Mesodermal cell (in vitro differentiated cells): Measurements from ENCODE around the gene BOLA2B.
"Not testable (repeated sequence)": the region's sequence is repeated elsewhere in the genome, so short reads cannot be mapped to it uniquely, and the experiment has no call there.

ENCODE experiments used
- H3K27ac ChIP-seq: 2 replicates; pipeline ENCODE4 v1.7.0; 2013; ENCODE audit warnings: mild to moderate bottlenecking, low read depth, low read length, moderate library complexity; ENCODE audit not compliant: severe bottlenecking
- H3K36me3 ChIP-seq: 2 replicates; pipeline ENCODE4 v1.7.1; 2013; ENCODE audit warnings: mild to moderate bottlenecking, low read length, moderate library complexity; ENCODE audit not compliant: control insufficient read depth, insufficient read depth
- H3K4me1 ChIP-seq: one replicate; pipeline ENCODE4 v1.7.1; 2013; ENCODE audit warnings: mild to moderate bottlenecking, low read length; ENCODE audit not compliant: insufficient read depth, control insufficient read depth, poor library complexity, severe bottlenecking
- H3K4me3 ChIP-seq: 2 replicates; pipeline ENCODE4 v1.7.0; 2013; ENCODE audit warnings: low read length, control low read depth, mild to moderate bottlenecking; ENCODE audit not compliant: insufficient read depth, poor library complexity, severe bottlenecking; ENCODE audit errors: extremely low read depth
- H3K9me3 ChIP-seq: 2 replicates; pipeline ENCODE4 v1.7.1; 2013; ENCODE audit warnings: mild to moderate bottlenecking, low read length, moderate library complexity; ENCODE audit not compliant: control insufficient read depth
- WGBS, 2 experiments: methylation state at CpG; one replicate each; pipeline ENCODE4 v1.1.5; 2013; ENCODE audit warnings: missing lambda C conversion rate in 2 of 2; ENCODE audit not compliant: insufficient coverage in 2 of 2; 5-methylcytosine and 5-hydroxymethylcytosine counted together

BOLA2B gene

GRCh38 chr16:30184096-30184890, 9.2 kb downstream of the BOLA2B start:
- 83 to 87% methylated on average over 14 to 15 of the region's 24 CpGs for WGBS, 2 experiments
- no peak overlapping the region for H3K27ac ChIP-seq

DNA sequence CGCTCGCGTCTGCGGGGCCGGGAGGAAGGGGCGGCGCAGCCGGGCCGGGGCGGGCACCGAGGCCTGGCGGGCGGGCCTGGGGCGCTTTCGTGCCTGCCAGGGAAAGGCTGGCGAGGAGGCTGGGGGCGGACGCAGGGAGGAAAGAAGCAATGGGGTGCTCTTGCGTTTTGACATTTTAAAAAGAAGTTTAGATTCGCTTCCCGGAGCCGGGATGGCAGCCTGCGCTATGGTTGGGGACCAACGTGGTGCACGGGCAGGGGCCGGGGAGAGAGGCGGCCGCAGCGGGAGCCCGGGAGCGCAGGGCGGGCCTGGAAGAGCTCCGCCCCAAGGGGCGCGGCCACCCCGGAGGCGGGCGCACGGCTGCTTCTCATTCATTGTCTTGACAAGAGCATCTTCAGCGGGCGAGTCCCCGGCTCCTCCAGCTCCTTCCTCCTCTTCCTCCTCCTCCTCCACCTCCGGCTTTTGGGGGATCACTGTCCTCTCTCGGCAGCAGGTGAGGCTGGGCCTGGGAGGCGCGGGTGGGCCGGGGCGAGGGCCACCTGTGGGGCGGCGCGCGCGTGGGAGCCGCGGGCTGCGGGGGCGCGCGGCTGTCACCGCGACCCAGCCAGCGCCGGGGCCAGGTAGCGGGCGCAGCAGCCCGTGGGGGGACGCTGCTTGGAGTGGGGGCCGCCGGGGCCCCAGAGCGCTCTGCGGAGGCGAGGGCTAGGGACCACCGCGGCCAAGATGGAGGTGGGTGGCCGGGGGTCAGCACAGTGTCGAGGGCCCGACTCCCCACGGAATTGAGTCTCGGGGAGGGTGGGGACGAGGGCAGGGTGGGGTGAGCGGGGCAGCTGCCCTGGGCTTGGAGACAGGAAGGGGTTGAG, 10.0 kb downstream of the BOLA2B start, which contains the start of gene CORO1A:
CORO1A (plus strand) TSS at position 370 of the 863 bp plus-strand sequence. CDS start 1,608 bp downstream, outside the sequence.
- Histone ChIP-seq H3K4me3 (peak within 1 kb of the TSS; percentile 41), H3K4me1 (peaks cover 4% of the 10 kb centered on the region), H3K27ac (no peak within 1 kb of the TSS), H3K9me3 (no peaks in the 10 kb centered on the region), H3K36me3 (no peaks in the 10 kb centered on the region)
- 2 to 6% methylated on average over 51 to 60 of the region's 81 CpGs for WGBS, 2 experiments

More at GRCh38 chr16:30184096-30184890, 9.2 kb downstream of the BOLA2B start:
- Histone ChIP-seq H3K4me1 (peaks cover 4% of the 10 kb centered on the region), H3K4me3 (peak overlapping the region; percentile 41), H3K9me3 (no peaks in the 10 kb centered on the region), H3K36me3 (no peaks in the 10 kb centered on the region)

DNA sequence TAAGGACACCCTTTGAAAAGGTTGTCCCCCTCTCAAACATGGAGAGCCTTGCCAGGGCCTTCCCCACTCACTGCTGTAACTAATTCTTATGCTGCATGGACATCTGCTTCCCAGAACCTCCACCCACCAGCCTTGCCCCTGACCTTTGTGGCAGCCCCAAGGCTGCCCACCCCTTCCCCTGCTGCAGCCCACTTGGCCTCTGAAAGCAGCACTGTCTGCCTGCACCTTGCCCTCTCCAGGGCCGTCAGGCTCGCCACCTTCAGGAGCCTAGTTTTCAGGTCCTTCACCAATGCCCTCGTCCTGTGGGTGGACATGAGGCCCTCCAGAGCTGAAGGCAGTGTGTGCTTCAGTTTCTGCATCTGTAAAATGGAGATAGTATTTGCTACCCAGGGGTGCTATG, 12.7 kb downstream of the BOLA2B start:
- no peak overlapping the region for H3K4me3 ChIP-seq
- H3K36me3 ChIP-seq = no peaks in the 10 kb centered on the region
- no peak overlapping the region for H3K27ac ChIP-seq
- H3K9me3 ChIP-seq = no peaks in the 10 kb centered on the region
- H3K4me1 ChIP-seq = peaks cover 4% of the 10 kb centered on the region
- 81 to 93% methylated on average over 3 of the region's 3 CpGs for WGBS, 2 experiments

DNA sequence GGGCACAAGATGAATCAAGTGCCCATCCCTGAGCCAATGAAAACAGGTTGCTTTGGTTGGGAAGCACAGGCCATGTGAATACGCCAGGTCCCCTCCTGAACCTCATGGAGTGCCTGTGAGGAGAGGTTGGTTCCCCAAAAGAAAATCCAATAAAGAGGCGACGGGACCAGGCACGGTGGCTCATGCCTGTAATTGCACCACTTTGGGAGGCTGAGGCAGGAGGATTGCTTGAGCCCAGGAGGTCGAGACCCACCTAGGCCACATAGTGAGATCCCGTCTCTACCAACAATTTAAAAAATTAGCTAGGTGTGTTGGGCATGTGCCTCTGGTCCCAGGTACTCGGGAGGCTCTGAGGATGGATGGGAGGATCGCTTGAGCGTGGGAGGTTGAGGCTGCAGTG, 13.5 kb downstream of the BOLA2B start:
- Histone ChIP-seq H3K27ac (no peak overlapping the region), H3K4me1 (no peaks in the 10 kb centered on the region), H3K36me3 (no peaks in the 10 kb centered on the region), H3K4me3 (no peak overlapping the region), H3K9me3 (no peaks in the 10 kb centered on the region)
- 86 to 92% methylated on average over 7 to 8 of the region's 9 CpGs for WGBS, 2 experiments

DNA sequence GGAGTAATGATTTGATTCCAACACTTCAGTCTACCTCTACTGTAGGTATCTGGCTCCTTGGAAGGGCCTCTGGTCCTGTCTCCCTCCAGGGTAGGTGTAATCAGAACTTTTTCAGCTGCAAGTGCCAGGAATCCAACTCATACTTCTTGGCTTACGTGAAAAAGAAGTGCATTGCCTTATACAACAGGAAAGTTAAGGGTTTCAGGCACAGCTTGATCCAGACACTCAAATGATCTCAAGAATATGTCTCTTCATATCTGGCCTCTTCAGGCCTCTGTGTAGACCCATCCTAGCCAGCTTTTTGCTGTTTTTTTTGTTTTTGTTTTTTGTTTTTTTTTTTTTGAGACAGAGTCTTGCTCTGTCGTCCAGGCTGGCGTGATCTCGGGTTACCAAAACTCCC, 14.3 kb downstream of the BOLA2B start:
- 79 to 80% methylated on average over 1 of the region's 4 CpGs for WGBS, 2 experiments
- Histone ChIP-seq H3K4me1 (no peaks in the 10 kb centered on the region), H3K4me3 (no peak overlapping the region), H3K9me3 (no peaks in the 10 kb centered on the region), H3K27ac (no peak overlapping the region), H3K36me3 (no peaks in the 10 kb centered on the region)

DNA sequence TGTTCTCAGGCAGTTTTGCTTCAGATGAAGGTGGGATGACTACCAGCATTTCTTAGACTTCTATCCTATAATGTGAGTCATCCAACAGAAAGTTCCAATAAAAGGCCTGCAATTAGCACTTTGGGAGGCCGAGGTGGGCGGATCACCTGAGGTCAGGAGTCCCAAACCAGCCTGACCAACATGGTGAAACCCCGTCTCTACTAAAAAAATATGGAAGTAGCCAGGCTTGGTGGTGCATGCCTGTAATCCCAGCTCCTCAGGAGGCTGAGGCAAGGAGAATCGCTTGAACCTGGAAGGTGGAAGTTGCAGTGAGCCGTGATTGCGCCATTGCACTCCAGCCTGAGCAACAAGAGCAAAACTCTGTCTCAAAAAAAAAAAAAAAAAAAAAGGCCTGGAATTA, 16.6 kb downstream of the BOLA2B start:
- H3K36me3 ChIP-seq, H3K4me3 ChIP-seq, H3K4me1 ChIP-seq, H3K9me3 ChIP-seq, H3K27ac ChIP-seq: not testable (repeated sequence)
- WGBS, 2 experiments = 85 to 90% methylated on average over 3 of the region's 6 CpGs

- 83% methylated on average over 1 of the region's 7 CpGs; no CpG with 5 or more reads in 1 of the 2 experiments for WGBS, 2 experiments
- Histone ChIP-seq H3K27ac (no peak overlapping the region), H3K4me1 (no peaks in the 10 kb centered on the region), H3K4me3 (no peak overlapping the region), H3K9me3 (no peaks in the 10 kb centered on the region), H3K36me3 (no peaks in the 10 kb centered on the region)
Observed at GRCh38 chr16:30173054-30173453, 20.4 kb downstream of the BOLA2B start.

DNA sequence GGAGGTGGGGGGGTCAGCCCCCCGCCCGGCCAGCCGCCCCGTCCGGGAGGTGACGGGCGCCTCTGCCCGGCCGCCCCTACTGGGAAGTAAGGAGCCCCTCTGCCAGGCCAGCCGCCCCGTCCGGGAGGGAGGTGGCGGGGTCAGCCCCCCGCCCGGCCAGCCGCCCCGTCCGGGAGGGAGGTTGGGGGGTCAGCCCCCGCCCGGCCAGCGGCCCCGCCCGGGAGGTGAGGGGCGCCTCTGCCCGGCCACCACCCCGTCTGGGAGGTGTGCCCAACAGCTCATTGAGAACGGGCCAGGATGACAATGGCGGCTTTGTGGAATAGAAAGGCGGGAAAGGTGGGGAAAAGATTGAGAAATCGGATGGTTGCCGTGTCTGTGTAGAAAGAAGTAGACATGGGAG, 23.3 kb downstream of the BOLA2B start:
- H3K4me3 ChIP-seq, H3K27ac ChIP-seq, H3K36me3 ChIP-seq, H3K9me3 ChIP-seq, H3K4me1 ChIP-seq: not testable (repeated sequence)
- WGBS, 2 experiments = 82% methylated on average over 2 of the region's 31 CpGs; no CpG with 5 or more reads in 1 of the 2 experiments

GRCh38 chr16:30169416-30169815, 24.1 kb downstream of the BOLA2B start:
- WGBS, 2 experiments = 92% methylated on average over 5 of the region's 38 CpGs; no CpG with 5 or more reads in 1 of the 2 experiments
- not testable (repeated sequence) for H3K27ac ChIP-seq, H3K9me3 ChIP-seq, H3K36me3 ChIP-seq, H3K4me3 ChIP-seq, H3K4me1 ChIP-seq

- not testable (repeated sequence) for H3K27ac ChIP-seq, H3K9me3 ChIP-seq, H3K36me3 ChIP-seq, H3K4me3 ChIP-seq, H3K4me1 ChIP-seq
- WGBS, 2 experiments = 80% methylated on average over 3 of the region's 29 CpGs; no CpG with 5 or more reads in 1 of the 2 experiments
Observed at GRCh38 chr16:30168746-30169145, 24.7 kb downstream of the BOLA2B start.
